HEK293 (cell line): ENCODE results near the gene DACT1.

Source experiments
- BCL11B ChIP-seq: fragments of 450-650 bp; formaldehyde crosslinking; IDR thresholded peaks from 2 replicates; pipeline ENCODE4 v1.5.1; 2016; ENCODE audit warnings: low read depth, missing biosample characterization, missing genetic modification characterization
- EGR2 ChIP-seq: fragments of 450-650 bp; formaldehyde crosslinking; IDR thresholded peaks from 2 replicates; pipeline ENCODE4 v1.5.1; 2016; ENCODE audit warnings: low read depth, missing biosample characterization, missing genetic modification characterization
- GLIS1 ChIP-seq: fragments of 450-650 bp; formaldehyde crosslinking; IDR thresholded peaks from 2 replicates; pipeline ENCODE4 v1.5.1; 2016; ENCODE audit warnings: missing biosample characterization, missing genetic modification characterization
- GLIS2 ChIP-seq: fragments of 450-650 bp; formaldehyde crosslinking; IDR thresholded peaks from 2 replicates; pipeline ENCODE4 v1.5.1; 2016; ENCODE audit warnings: missing biosample characterization, missing genetic modification characterization
- REPIN1 ChIP-seq: fragments of 450-650 bp; formaldehyde crosslinking; IDR thresholded peaks from 2 replicates; pipeline ENCODE4 v1.5.1; 2017; ENCODE audit warnings: missing biosample characterization, missing genetic modification characterization, low read depth
- SP2 ChIP-seq: fragments of 450-650 bp; formaldehyde crosslinking; IDR thresholded peaks from 2 replicates; pipeline ENCODE4 v1.5.1; 2016; ENCODE audit warnings: missing biosample characterization, missing genetic modification characterization
- ZBTB10 ChIP-seq: fragments of 450-650 bp; formaldehyde crosslinking; IDR thresholded peaks from 2 replicates; pipeline ENCODE4 v1.5.1; 2016; ENCODE audit warnings: missing biosample characterization, missing genetic modification characterization
- ZBTB20 ChIP-seq: fragments of 450-650 bp; formaldehyde crosslinking; IDR thresholded peaks from 2 replicates; pipeline ENCODE4 v1.5.1; 2016; ENCODE audit warnings: missing biosample characterization, missing genetic modification characterization
- ZBTB26 ChIP-seq: fragments of 450-650 bp; formaldehyde crosslinking; optimal IDR thresholded peaks from 2 replicates; pipeline ENCODE3; 2016; ENCODE audit warnings: missing biosample characterization, mild to moderate bottlenecking, missing genetic modification characterization
- ZBTB8A ChIP-seq: fragments of 450-650 bp; formaldehyde crosslinking; IDR thresholded peaks from 2 replicates; pipeline ENCODE4 v1.5.1; 2016; ENCODE audit warnings: missing biosample characterization, missing genetic modification characterization
- ZNF121 ChIP-seq: fragments of 450-650 bp; formaldehyde crosslinking; IDR thresholded peaks from 2 replicates; pipeline ENCODE4 v1.5.1; 2016; ENCODE audit warnings: missing biosample characterization, missing genetic modification characterization
- ZNF335 ChIP-seq: fragments of 450-650 bp; formaldehyde crosslinking; conservative IDR thresholded peaks from 2 replicates; pipeline ENCODE4 v1.5.1; 2016; ENCODE audit warnings: missing biosample characterization, missing genetic modification characterization
- ZNF561 ChIP-seq: fragments of 450-650 bp; IDR thresholded peaks from 2 replicates; pipeline ENCODE4 v1.5.1; 2018; ENCODE audit warnings: missing biosample characterization, missing genetic modification characterization, borderline replicate concordance
- TF ChIP-seq, protein P1 (sequence below): fragments of 450-650 bp; formaldehyde crosslinking; IDR thresholded peaks from 2 replicates; pipeline ENCODE4 v1.5.1; 2016; ENCODE audit warnings: missing biosample characterization, missing genetic modification characterization
- TF ChIP-seq, protein P2 (sequence below): fragments of 450-650 bp; formaldehyde crosslinking; IDR thresholded peaks from 2 replicates; pipeline ENCODE4 v1.5.1; 2016; ENCODE audit warnings: missing biosample characterization, missing genetic modification characterization
- TF ChIP-seq, protein P3 (sequence below): fragments of 450-650 bp; formaldehyde crosslinking; IDR thresholded peaks from 2 replicates; pipeline ENCODE4 v1.5.1; 2016; ENCODE audit warnings: missing biosample characterization, missing genetic modification characterization
- TF ChIP-seq, protein P4 (sequence below): fragments of 450-650 bp; formaldehyde crosslinking; IDR thresholded peaks from 2 replicates; pipeline ENCODE4 v1.5.1; 2016; ENCODE audit warnings: missing biosample characterization, missing genetic modification characterization, borderline replicate concordance

DACT1 gene

GRCh38 chr14:58638231-58639197, 752 bp downstream of the DACT1 start (continued):
- TF ChIP-seq, protein P1, sequence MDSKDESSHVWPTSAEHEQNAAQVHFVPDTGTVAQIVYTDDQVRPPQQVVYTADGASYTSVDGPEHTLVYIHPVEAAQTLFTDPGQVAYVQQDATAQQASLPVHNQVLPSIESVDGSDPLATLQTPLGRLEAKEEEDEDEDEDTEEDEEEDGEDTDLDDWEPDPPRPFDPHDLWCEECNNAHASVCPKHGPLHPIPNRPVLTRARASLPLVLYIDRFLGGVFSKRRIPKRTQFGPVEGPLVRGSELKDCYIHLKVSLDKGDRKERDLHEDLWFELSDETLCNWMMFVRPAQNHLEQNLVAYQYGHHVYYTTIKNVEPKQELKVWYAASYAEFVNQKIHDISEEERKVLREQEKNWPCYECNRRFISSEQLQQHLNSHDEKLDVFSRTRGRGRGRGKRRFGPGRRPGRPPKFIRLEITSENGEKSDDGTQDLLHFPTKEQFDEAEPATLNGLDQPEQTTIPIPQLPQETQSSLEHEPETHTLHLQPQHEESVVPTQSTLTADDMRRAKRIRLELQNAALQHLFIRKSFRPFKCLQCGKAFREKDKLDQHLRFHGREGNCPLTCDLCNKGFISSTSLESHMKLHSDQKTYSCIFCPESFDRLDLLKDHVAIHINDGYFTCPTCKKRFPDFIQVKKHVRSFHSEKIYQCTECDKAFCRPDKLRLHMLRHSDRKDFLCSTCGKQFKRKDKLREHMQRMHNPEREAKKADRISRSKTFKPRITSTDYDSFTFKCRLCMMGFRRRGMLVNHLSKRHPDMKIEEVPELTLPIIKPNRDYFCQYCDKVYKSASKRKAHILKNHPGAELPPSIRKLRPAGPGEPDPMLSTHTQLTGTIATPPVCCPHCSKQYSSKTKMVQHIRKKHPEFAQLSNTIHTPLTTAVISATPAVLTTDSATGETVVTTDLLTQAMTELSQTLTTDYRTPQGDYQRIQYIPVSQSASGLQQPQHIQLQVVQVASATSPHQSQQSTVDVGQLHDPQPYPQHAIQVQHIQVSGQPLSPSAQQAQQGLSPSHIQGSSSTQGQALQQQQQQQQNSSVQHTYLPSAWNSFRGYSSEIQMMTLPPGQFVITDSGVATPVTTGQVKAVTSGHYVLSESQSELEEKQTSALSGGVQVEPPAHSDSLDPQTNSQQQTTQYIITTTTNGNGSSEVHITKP (tag by site-specific recombination) = peak; percentile 47; the same call in 1 of the 2 replicates
- TF ChIP-seq REPIN1 (tag by site-specific recombination) (no peak), GLIS2 (peak; percentile 71), ZBTB10 (peak; percentile 42; the same call in 1 of the 2 replicates), ZNF121 (no peak), EGR2 (peak; percentile 91), GLIS1 (tag by site-specific recombination) (peak; percentile 37), ZBTB20 (tag by site-specific recombination) (peak; percentile 46; the same call in 1 of the 2 replicates), ZBTB26 (tag by site-specific recombination) (peak; percentile 88), SP2 (tag by site-specific recombination) (peak; percentile 56), ZBTB8A (tag by site-specific recombination) (peak; percentile 78), ZNF561 (no peak), BCL11B (tag by site-specific recombination) (peak; percentile 54; the same call in 1 of the 2 replicates), ZNF335 (peak; percentile 62)
- TF ChIP-seq, protein P2, sequence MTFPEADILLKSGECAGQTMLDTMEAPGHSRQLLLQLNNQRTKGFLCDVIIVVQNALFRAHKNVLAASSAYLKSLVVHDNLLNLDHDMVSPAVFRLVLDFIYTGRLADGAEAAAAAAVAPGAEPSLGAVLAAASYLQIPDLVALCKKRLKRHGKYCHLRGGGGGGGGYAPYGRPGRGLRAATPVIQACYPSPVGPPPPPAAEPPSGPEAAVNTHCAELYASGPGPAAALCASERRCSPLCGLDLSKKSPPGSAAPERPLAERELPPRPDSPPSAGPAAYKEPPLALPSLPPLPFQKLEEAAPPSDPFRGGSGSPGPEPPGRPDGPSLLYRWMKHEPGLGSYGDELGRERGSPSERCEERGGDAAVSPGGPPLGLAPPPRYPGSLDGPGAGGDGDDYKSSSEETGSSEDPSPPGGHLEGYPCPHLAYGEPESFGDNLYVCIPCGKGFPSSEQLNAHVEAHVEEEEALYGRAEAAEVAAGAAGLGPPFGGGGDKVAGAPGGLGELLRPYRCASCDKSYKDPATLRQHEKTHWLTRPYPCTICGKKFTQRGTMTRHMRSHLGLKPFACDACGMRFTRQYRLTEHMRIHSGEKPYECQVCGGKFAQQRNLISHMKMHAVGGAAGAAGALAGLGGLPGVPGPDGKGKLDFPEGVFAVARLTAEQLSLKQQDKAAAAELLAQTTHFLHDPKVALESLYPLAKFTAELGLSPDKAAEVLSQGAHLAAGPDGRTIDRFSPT (tag by site-specific recombination) = peak; percentile 63
- TF ChIP-seq, protein P3, sequence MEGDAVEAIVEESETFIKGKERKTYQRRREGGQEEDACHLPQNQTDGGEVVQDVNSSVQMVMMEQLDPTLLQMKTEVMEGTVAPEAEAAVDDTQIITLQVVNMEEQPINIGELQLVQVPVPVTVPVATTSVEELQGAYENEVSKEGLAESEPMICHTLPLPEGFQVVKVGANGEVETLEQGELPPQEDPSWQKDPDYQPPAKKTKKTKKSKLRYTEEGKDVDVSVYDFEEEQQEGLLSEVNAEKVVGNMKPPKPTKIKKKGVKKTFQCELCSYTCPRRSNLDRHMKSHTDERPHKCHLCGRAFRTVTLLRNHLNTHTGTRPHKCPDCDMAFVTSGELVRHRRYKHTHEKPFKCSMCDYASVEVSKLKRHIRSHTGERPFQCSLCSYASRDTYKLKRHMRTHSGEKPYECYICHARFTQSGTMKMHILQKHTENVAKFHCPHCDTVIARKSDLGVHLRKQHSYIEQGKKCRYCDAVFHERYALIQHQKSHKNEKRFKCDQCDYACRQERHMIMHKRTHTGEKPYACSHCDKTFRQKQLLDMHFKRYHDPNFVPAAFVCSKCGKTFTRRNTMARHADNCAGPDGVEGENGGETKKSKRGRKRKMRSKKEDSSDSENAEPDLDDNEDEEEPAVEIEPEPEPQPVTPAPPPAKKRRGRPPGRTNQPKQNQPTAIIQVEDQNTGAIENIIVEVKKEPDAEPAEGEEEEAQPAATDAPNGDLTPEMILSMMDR (tag by site-specific recombination) = peak; percentile 51
- TF ChIP-seq, protein P4, sequence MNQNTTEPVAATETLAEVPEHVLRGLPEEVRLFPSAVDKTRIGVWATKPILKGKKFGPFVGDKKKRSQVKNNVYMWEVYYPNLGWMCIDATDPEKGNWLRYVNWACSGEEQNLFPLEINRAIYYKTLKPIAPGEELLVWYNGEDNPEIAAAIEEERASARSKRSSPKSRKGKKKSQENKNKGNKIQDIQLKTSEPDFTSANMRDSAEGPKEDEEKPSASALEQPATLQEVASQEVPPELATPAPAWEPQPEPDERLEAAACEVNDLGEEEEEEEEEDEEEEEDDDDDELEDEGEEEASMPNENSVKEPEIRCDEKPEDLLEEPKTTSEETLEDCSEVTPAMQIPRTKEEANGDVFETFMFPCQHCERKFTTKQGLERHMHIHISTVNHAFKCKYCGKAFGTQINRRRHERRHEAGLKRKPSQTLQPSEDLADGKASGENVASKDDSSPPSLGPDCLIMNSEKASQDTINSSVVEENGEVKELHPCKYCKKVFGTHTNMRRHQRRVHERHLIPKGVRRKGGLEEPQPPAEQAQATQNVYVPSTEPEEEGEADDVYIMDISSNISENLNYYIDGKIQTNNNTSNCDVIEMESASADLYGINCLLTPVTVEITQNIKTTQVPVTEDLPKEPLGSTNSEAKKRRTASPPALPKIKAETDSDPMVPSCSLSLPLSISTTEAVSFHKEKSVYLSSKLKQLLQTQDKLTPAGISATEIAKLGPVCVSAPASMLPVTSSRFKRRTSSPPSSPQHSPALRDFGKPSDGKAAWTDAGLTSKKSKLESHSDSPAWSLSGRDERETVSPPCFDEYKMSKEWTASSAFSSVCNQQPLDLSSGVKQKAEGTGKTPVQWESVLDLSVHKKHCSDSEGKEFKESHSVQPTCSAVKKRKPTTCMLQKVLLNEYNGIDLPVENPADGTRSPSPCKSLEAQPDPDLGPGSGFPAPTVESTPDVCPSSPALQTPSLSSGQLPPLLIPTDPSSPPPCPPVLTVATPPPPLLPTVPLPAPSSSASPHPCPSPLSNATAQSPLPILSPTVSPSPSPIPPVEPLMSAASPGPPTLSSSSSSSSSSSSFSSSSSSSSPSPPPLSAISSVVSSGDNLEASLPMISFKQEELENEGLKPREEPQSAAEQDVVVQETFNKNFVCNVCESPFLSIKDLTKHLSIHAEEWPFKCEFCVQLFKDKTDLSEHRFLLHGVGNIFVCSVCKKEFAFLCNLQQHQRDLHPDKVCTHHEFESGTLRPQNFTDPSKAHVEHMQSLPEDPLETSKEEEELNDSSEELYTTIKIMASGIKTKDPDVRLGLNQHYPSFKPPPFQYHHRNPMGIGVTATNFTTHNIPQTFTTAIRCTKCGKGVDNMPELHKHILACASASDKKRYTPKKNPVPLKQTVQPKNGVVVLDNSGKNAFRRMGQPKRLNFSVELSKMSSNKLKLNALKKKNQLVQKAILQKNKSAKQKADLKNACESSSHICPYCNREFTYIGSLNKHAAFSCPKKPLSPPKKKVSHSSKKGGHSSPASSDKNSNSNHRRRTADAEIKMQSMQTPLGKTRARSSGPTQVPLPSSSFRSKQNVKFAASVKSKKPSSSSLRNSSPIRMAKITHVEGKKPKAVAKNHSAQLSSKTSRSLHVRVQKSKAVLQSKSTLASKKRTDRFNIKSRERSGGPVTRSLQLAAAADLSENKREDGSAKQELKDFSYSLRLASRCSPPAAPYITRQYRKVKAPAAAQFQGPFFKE (tag by site-specific recombination) = no peak
- TF ChIP-seq, all 188 proteins: peak for 19
